OCI-LY3 (cell line): ENCODE measurements around the gene NLGN1.

Experiments used
- EZH2phosphoT487 ChIP-seq: fragments of 200-600 bp; shearing (Covaris generic); IDR thresholded peaks from 2 replicates; pipeline ENCODE4 v1.6.1; 2018; ENCODE audit warnings: antibody characterized with exemption, mixed run types, low read depth
- TF ChIP-seq, protein P1 (sequence below): fragments of 200-600, 300-600 bp; sonication (generic); IDR thresholded peaks from 2 replicates; pipeline ENCODE4 v1.5.1; 2014; ENCODE audit warnings: antibody characterized with exemption, low read length, low read depth

DNA sequence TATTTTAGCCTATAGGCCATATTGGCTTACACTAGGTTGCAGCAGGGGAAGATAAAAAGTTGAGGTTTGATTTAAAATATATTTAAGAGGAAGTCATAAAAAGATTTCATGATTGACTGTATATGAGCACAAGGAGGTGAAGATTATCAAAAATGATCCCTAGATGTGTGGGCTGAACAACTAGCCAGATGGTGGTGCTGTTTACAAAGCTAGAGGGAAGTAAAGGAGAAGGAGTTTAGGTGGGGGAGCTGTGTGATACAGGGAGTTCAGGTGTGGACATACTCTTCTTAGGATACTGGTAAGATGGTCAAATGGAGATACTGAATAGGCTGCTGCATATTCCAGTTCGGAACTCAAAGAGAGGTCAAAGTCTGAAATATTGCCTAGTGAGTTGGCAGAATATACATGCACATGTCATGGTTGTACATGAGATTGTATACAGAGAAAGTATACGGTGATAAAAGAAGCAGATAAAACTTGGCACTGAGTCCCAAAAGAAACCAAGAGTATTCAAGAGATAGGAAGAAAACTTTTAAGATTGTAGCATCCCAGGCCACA is 727.8 kb downstream of the NLGN1 start:
- TF ChIP-seq, protein P1, sequence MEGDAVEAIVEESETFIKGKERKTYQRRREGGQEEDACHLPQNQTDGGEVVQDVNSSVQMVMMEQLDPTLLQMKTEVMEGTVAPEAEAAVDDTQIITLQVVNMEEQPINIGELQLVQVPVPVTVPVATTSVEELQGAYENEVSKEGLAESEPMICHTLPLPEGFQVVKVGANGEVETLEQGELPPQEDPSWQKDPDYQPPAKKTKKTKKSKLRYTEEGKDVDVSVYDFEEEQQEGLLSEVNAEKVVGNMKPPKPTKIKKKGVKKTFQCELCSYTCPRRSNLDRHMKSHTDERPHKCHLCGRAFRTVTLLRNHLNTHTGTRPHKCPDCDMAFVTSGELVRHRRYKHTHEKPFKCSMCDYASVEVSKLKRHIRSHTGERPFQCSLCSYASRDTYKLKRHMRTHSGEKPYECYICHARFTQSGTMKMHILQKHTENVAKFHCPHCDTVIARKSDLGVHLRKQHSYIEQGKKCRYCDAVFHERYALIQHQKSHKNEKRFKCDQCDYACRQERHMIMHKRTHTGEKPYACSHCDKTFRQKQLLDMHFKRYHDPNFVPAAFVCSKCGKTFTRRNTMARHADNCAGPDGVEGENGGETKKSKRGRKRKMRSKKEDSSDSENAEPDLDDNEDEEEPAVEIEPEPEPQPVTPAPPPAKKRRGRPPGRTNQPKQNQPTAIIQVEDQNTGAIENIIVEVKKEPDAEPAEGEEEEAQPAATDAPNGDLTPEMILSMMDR: peak; percentile 90
- TF ChIP-seq EZH2phosphoT487: no peak
